Measurements from ENCODE around the gene DDX24.

DNA sequence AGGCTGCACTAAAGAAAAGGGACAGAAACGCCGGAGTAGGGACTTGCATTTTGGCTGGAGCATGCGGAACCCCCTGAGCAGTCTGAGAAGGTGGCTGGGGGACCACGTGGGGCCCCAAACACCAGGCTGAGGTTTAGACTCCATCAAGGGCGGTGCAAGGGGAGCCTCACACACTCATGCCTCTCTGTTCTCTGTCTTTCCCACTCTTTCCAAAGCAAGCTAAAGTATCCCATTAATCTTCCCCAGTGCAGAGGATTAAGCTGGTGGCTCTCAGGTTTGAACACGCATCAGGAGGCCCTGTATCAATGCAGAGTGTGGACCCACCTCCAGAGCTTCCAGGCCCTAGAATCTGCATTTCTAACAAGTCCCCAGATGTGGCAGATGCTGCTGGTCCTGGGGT is 70.4 kb downstream of the DDX24 start:
- TF ChIP-seq, protein P1, sequence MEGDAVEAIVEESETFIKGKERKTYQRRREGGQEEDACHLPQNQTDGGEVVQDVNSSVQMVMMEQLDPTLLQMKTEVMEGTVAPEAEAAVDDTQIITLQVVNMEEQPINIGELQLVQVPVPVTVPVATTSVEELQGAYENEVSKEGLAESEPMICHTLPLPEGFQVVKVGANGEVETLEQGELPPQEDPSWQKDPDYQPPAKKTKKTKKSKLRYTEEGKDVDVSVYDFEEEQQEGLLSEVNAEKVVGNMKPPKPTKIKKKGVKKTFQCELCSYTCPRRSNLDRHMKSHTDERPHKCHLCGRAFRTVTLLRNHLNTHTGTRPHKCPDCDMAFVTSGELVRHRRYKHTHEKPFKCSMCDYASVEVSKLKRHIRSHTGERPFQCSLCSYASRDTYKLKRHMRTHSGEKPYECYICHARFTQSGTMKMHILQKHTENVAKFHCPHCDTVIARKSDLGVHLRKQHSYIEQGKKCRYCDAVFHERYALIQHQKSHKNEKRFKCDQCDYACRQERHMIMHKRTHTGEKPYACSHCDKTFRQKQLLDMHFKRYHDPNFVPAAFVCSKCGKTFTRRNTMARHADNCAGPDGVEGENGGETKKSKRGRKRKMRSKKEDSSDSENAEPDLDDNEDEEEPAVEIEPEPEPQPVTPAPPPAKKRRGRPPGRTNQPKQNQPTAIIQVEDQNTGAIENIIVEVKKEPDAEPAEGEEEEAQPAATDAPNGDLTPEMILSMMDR (conservative IDR thresholded peaks at IDR 0.05 in 1 of 2, IDR thresholded peaks at IDR 0.05 in 1 of 2; ENCODE audit: extremely low read depth in 1 of 2, insufficient read depth in 1 of 2, low read depth in 1 of 2, low read length in 2 of 2), result no peak
- no peak for TF ChIP-seq EZH2 (IDR thresholded peaks at IDR 0.05; ENCODE audit: borderline replicate concordance, low read length)
